B cell (primary cell): ENCODE data around the gene TAGLN2. TPM values are rescaled to one million over a fixed set of nuclear protein-coding genes. Genes with fewer than 3 reads are reported as not detected.

ENCODE experiments used
- ATAC-seq: fragments of 200-7000 bp; cut with Tn5 transposase; one replicate; pipeline ENCODE4 v1.10.0; 2021; ENCODE audit warnings: low read depth, mild to moderate bottlenecking, moderate number of reproducible peaks, moderate library complexity
- CTCF ChIA-PET: fragments of 350-600 bp; sonication (Branson Sonifier 250); formaldehyde crosslinking; loops from one replicate; lab custom pipeline; 2021; ENCODE audit warnings: antibody characterized with exemption, inconsistent platforms; lab: Charles Lee
- POLR2A ChIA-PET: fragments of 350-600 bp; sonication (Branson Sonifier 250); formaldehyde crosslinking; loops from one replicate; lab custom pipeline; 2021; ENCODE audit warnings: antibody characterized with exemption; lab: Charles Lee
- DNase-seq: peaks from one replicate; pipeline ENCODE4 v3.0.0; 2013
- H2AFZ ChIP-seq: 2 replicates; pipeline ENCODE4 v1.6.1; 2012; ENCODE audit warnings: mild to moderate bottlenecking, low read depth, low read length; ENCODE audit not compliant: insufficient read depth, poor library complexity, severe bottlenecking
- H3K27ac ChIP-seq, 2 donors: 1 replicate in 1 of 2; 2 replicates in 1 of 2; pipeline ENCODE4 v1.5.1; 2012 to 2013; ENCODE audit warnings: low read length in 2 of 2, mild to moderate bottlenecking in 2 of 2, moderate library complexity in 1 of 2
- H3K27me3 ChIP-seq, 4 experiments: fragments of 200-600 bp in 1 of 4; sonication (generic) in 1 of 4; replicated peaks in 1 of 4; 1 replicate in 2 of 4; 2 replicates in 2 of 4; pipeline versions ENCODE4 v1.6.1 to v1.7.0; 2013 to 2016; ENCODE audit warnings: low read length in 3 of 4, mild to moderate bottlenecking in 2 of 4, mixed read lengths in 1 of 4, moderate library complexity in 1 of 4; ENCODE audit not compliant: insufficient read depth in 4 of 4, control insufficient read depth in 3 of 4; ENCODE audit errors: control extremely low read depth in 1 of 4
- H3K36me3 ChIP-seq, 2 experiments: replicated peaks in 1 of 2; 1 replicate in 1 of 2; 2 replicates in 1 of 2; pipeline versions ENCODE4 v1.6.1 to v1.7.1; 2013; ENCODE audit warnings: low read length in 1 of 2; ENCODE audit not compliant: insufficient read depth in 2 of 2, control insufficient read depth in 1 of 2; ENCODE audit errors: control extremely low read depth in 1 of 2, extremely low read depth in 1 of 2
- H3K4me1 ChIP-seq, 2 donors: fragments of 200-600 bp in 1 of 2; sonication (generic) in 1 of 2; 1 replicate in 1 of 2; 2 replicates in 1 of 2; pipeline versions ENCODE4 v1.5.1 to v1.6.1; 2013 to 2017; ENCODE audit warnings: low read length in 2 of 2; ENCODE audit not compliant: control insufficient read depth in 2 of 2, insufficient read depth in 2 of 2
- H3K4me2 ChIP-seq: replicated peaks from 2 replicates; pipeline ENCODE3; 2012; ENCODE audit warnings: mild to moderate bottlenecking, low read depth, low read length; ENCODE audit not compliant: poor library complexity, severe bottlenecking
- H3K4me3 ChIP-seq, 5 experiments: fragments of 200-600 bp in 1 of 5; sonication (generic) in 1 of 5; 1 replicate in 3 of 5; 2 replicates in 2 of 5; pipeline versions ENCODE4 v1.5.1 to v1.7.0; 2011 to 2016; ENCODE audit warnings: low read length in 4 of 5, mild to moderate bottlenecking in 4 of 5, low read depth in 2 of 5, control low read depth in 1 of 5, moderate library complexity in 1 of 5; ENCODE audit not compliant: insufficient read depth in 1 of 5; ENCODE audit errors: control extremely low read depth in 1 of 5, extremely low read depth in 1 of 5
- H3K79me2 ChIP-seq: fragments of 200-600 bp; sonication (generic); one replicate; pipeline ENCODE4 v1.6.0; 2016; ENCODE audit warnings: low read length; ENCODE audit not compliant: control insufficient read depth, insufficient read depth
- H3K9ac ChIP-seq: fragments of 200-600 bp; sonication (generic); 2 replicates; pipeline ENCODE4 v1.6.1; 2017; ENCODE audit warnings: mild to moderate bottlenecking, low read length, moderate library complexity
- H3K9me3 ChIP-seq, 3 donors: one replicate each; pipeline versions ENCODE4 v1.6.1 to v1.7.1; 2013; ENCODE audit warnings: low read length in 2 of 3; ENCODE audit not compliant: control insufficient read depth in 2 of 3, insufficient read depth in 1 of 3; ENCODE audit errors: control extremely low read depth in 1 of 3
- H4K20me1 ChIP-seq: 2 replicates; pipeline ENCODE4 v1.6.0; 2012; ENCODE audit warnings: mild to moderate bottlenecking, low read length; ENCODE audit not compliant: insufficient read depth, control insufficient read depth, poor library complexity, severe bottlenecking
- H3K27ac Mint-ChIP-seq: one replicate; pipeline ENCODE4 v1.8.0; 2021; ENCODE audit warnings: mixed read lengths
- H3K27me3 Mint-ChIP-seq: one replicate; pipeline ENCODE4 v1.8.0; 2021; ENCODE audit warnings: mixed read lengths
- H3K4me1 Mint-ChIP-seq: one replicate; pipeline ENCODE4 v1.8.0; 2021; ENCODE audit warnings: mixed read lengths
- H3K4me3 Mint-ChIP-seq: one replicate; pipeline ENCODE4 v1.8.0; 2021; ENCODE audit warnings: mixed read lengths
- H3K9me3 Mint-ChIP-seq: one replicate; pipeline ENCODE4 v1.8.0; 2022; ENCODE audit warnings: mixed read lengths; ENCODE audit not compliant: insufficient read depth
- EZH2 ChIP-seq: IDR thresholded peaks from 2 replicates; pipeline ENCODE4 v1.6.1; 2012; ENCODE audit warnings: borderline replicate concordance, low read depth, mild to moderate bottlenecking, moderate library complexity, low read length; ENCODE audit not compliant: insufficient read depth, poor library complexity, severe bottlenecking
- WGBS: methylation state at CpG from one replicate; pipeline ENCODE4 v1.1.5; 2013; ENCODE audit warnings: missing lambda C conversion rate; ENCODE audit not compliant: insufficient coverage; 5-methylcytosine and 5-hydroxymethylcytosine counted together
- intact Hi-C: fragments of 100-400 bp; cut with micrococcal nuclease; formaldehyde crosslinking; loops from one replicate; pipeline ENCODE4 v1.10.0; 2022
- polyA plus RNA-seq: library from polyadenylated mRNA; depleted of rRNA; stranded (reverse); fragments of >200 nt; gene quantifications from 2 replicates; pipeline ENCODE4 v1.2.3, GENCODE V29; 2012
- total RNA-seq, 2 donors: library from RNA; stranded (reverse); fragments of 120-200 nt in 1 of 2; gene quantifications; 1 replicate in 1 of 2; 2 replicates in 1 of 2; pipeline versions ENCODE4 v1.2.3 to v1.2.4, GENCODE V29; 2013 to 2022
- TF ChIP-seq, protein P1 (sequence below): fragments of 200-600 bp; IDR thresholded peaks from one replicate; pipeline ENCODE4 v1.8.0; 2022; ENCODE audit warnings: antibody characterized with exemption, mild to moderate bottlenecking

TAGLN2 gene
- total and polyA plus RNA-seq, 2 donors (not counting 1 experiment from before 2014, with no cell fraction given) = 342 to 721 TPM

GRCh38 chr1:159936273-159936904 is 11.1 kb upstream of the TAGLN2 start:
- Histone ChIP-seq H3K4me1 (peaks cover 37 to 43% of the 10 kb centered on the region in 2 donors), H4K20me1 (no peaks in the 10 kb centered on the region), H3K36me3 (no peaks in the 10 kb centered on the region), H3K79me2 (no peaks in the 10 kb centered on the region), H3K9ac (peak overlapping the region; percentile 34), H3K9me3 (peaks cover 0 to 4% (median 0%) of the 10 kb centered on the region in 3 donors), H3K4me2 (peak overlapping the region; percentile 73), H3K27ac (no peak overlapping the region), H3K4me3 (peak overlapping the region in 1 of 5 experiments; percentile 17), H2AFZ (peak overlapping the region; percentile 19), H3K27me3 (no peaks in the 10 kb centered on the region)
- 30% methylated on average over 16 of the region's 16 CpGs for WGBS
- H3K27me3 Mint-ChIP-seq = peaks cover 4% of the 10 kb centered on the region
- intact Hi-C loops = loop anchor here (1.0 to 5.0 kb wide), 7 partner anchors 9 to 316 kb away; partner anchors contain the start of genes IGSF9 and TAGLN2
- ChIA-PET POLR2A (interaction anchor here (0.6 to 1.1 kb wide), 3 partner anchors 10 to 19 kb away, joined by 3 to 5 read pairs (median 4); no protein-coding TSS in a partner anchor), CTCF (interaction anchor here (1.0 to 10.7 kb wide), 13 partner anchors 10 to 150 kb away, joined by 3 to 177 read pairs (median 6); partner anchors contain the start of gene TAGLN2)
- no peaks in the 10 kb centered on the region for H3K9me3 Mint-ChIP-seq
- H3K4me3 Mint-ChIP-seq = peak overlapping the region; percentile 49
- TF ChIP-seq, protein P1, sequence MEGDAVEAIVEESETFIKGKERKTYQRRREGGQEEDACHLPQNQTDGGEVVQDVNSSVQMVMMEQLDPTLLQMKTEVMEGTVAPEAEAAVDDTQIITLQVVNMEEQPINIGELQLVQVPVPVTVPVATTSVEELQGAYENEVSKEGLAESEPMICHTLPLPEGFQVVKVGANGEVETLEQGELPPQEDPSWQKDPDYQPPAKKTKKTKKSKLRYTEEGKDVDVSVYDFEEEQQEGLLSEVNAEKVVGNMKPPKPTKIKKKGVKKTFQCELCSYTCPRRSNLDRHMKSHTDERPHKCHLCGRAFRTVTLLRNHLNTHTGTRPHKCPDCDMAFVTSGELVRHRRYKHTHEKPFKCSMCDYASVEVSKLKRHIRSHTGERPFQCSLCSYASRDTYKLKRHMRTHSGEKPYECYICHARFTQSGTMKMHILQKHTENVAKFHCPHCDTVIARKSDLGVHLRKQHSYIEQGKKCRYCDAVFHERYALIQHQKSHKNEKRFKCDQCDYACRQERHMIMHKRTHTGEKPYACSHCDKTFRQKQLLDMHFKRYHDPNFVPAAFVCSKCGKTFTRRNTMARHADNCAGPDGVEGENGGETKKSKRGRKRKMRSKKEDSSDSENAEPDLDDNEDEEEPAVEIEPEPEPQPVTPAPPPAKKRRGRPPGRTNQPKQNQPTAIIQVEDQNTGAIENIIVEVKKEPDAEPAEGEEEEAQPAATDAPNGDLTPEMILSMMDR = peak; percentile 96
- no peak for TF ChIP-seq EZH2
- DNase-seq (peak; percentile 85), ATAC-seq (peak; percentile 89)
- H3K4me1 Mint-ChIP-seq = peaks cover 47% of the 10 kb centered on the region
- peak overlapping the region; percentile 61 for H3K27ac Mint-ChIP-seq
